Nephron progenitor cell (in vitro differentiated cells): ENCODE measurements around the gene PRKG1.

Experiments used
- DNase-seq: peaks from one replicate; pipeline ENCODE4 v3.0.0; 2021
- H3K27ac Mint-ChIP-seq: 2 replicates; pipeline ENCODE4 v1.8.0; 2021; ENCODE audit warnings: mild to moderate bottlenecking, moderate library complexity, mixed read lengths
- H3K27me3 Mint-ChIP-seq: 2 replicates; pipeline ENCODE4 v1.8.0; 2021; ENCODE audit warnings: mild to moderate bottlenecking, low read depth, mixed read lengths; ENCODE audit not compliant: poor library complexity
- H3K36me3 Mint-ChIP-seq: 2 replicates; pipeline ENCODE4 v1.8.0; 2021; ENCODE audit warnings: low read depth, mixed read lengths
- H3K4me1 Mint-ChIP-seq: 2 replicates; pipeline ENCODE4 v1.8.0; 2021; ENCODE audit warnings: mixed read lengths
- H3K4me3 Mint-ChIP-seq: 2 replicates; pipeline ENCODE4 v1.8.0; 2021; ENCODE audit warnings: mild to moderate bottlenecking, moderate library complexity, mixed read lengths
- H3K9me3 Mint-ChIP-seq: 2 replicates; pipeline ENCODE4 v1.8.0; 2021; ENCODE audit warnings: mild to moderate bottlenecking, moderate library complexity, mixed read lengths
- TF ChIP-seq, protein P1 (sequence below): fragments of 200-600 bp; sonication (generic); IDR thresholded peaks from 2 replicates; pipeline ENCODE4 v1.5.0; 2021; ENCODE audit warnings: antibody characterized with exemption

Gene PRKG1

DNA sequence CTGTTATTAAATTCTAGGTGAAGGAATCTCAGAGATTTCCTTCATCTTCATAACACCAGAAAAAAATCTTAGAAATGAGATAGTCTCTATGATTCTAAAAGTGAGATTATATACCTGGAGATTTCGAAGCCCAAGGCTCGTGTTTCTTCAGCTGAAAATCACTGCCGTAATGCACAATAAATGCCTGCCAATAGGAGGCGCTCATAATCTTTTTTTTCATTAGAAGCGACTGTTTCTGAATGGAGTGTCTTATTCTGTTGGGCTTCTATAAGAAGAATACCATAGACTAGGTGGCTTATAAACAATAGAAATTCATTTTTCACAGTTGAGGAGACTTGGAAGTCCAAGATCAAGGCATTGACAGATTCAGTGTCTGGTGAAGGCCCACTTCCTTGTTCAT lies 294.7 kb downstream of the PRKG1 start:
- peaks cover 17% of the 10 kb centered on the region for H3K4me1 Mint-ChIP-seq
- no peaks in the 10 kb centered on the region for H3K9me3 Mint-ChIP-seq
- H3K27ac Mint-ChIP-seq, result no peak overlapping the region
- TF ChIP-seq, protein P1, sequence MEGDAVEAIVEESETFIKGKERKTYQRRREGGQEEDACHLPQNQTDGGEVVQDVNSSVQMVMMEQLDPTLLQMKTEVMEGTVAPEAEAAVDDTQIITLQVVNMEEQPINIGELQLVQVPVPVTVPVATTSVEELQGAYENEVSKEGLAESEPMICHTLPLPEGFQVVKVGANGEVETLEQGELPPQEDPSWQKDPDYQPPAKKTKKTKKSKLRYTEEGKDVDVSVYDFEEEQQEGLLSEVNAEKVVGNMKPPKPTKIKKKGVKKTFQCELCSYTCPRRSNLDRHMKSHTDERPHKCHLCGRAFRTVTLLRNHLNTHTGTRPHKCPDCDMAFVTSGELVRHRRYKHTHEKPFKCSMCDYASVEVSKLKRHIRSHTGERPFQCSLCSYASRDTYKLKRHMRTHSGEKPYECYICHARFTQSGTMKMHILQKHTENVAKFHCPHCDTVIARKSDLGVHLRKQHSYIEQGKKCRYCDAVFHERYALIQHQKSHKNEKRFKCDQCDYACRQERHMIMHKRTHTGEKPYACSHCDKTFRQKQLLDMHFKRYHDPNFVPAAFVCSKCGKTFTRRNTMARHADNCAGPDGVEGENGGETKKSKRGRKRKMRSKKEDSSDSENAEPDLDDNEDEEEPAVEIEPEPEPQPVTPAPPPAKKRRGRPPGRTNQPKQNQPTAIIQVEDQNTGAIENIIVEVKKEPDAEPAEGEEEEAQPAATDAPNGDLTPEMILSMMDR, result no peak
- no peaks in the 10 kb centered on the region for H3K36me3 Mint-ChIP-seq
- H3K4me3 Mint-ChIP-seq, result no peak overlapping the region
- H3K27me3 Mint-ChIP-seq, result no peaks in the 10 kb centered on the region
- no peak for DNase-seq

DNA sequence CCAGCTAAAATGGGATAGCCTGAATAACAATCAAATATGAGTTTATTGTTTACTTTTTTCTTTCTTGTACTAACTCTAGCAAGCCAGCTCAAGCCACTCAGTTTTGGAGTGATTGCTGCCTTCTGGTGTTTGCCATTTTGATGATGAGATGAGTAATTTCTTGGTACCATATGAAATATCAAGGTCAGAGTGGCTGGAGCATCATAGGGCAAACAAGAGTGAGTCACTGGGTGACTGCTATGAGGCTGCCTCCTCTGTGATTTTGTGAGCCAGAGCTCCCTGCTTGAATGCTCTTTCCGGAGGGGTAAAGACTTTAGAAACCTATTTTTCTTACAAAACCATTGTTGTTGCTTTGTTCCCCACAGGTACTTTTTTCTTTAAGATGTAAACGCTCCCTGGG lies 295.6 kb downstream of the PRKG1 start:
- Mint-ChIP-seq H3K4me1 (peaks cover 17% of the 10 kb centered on the region), H3K27me3 (no peaks in the 10 kb centered on the region), H3K36me3 (no peaks in the 10 kb centered on the region), H3K9me3 (no peaks in the 10 kb centered on the region), H3K27ac (no peak overlapping the region), H3K4me3 (no peak overlapping the region)
- DNase-seq, result no peak
- TF ChIP-seq, protein P1, result no peak

DNA sequence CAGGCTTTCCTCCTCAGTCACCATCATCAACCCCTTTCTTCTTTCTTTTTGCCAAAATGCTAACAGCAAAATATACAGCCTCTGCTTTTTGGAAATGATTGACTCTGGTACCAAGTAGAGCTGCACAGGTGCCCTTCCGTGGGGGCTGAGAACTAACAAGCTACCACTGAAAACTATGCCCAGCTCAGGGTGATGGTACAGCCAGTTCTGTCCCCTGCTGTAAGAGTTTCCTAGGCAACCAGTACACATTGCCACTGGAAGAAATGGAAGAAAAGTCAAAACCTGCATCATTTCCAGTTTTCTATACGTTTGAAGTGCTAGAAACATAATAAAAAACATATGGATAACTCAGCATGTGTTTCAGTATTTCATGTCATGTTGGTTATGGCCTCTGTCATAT lies 297.5 kb downstream of the PRKG1 start:
- DNase-seq, result no peak
- H3K9me3 Mint-ChIP-seq, result no peaks in the 10 kb centered on the region
- no peak overlapping the region for H3K4me3 Mint-ChIP-seq
- no peak overlapping the region for H3K27ac Mint-ChIP-seq
- TF ChIP-seq, protein P1, result no peak
- no peaks in the 10 kb centered on the region for H3K27me3 Mint-ChIP-seq
- H3K36me3 Mint-ChIP-seq, result no peaks in the 10 kb centered on the region
- H3K4me1 Mint-ChIP-seq, result peaks cover 14% of the 10 kb centered on the region

DNA sequence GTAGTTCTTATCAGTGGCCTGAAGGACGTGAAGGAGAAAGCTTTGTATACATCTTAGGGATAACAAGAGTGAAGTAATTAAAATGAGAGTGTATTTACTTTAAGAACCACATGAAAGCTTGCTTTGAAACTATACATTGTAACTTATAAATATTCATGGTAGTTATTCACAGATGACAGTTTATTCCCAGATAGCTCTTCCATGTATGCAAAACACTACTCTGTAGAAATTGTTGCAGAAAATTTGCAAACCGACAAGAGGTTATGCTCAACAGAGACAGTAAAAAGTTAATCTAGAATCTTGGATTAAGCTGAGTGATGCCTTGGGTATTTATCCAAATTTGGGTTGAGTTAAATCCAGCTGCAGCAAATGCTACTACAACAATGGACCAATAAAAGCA lies 301.5 kb downstream of the PRKG1 start:
- Mint-ChIP-seq H3K27me3 (no peaks in the 10 kb centered on the region), H3K4me1 (no peaks in the 10 kb centered on the region), H3K27ac (no peak overlapping the region), H3K4me3 (no peak overlapping the region), H3K9me3 (no peaks in the 10 kb centered on the region), H3K36me3 (no peaks in the 10 kb centered on the region)
- DNase-seq, result no peak
- TF ChIP-seq, protein P1, result no peak

DNA sequence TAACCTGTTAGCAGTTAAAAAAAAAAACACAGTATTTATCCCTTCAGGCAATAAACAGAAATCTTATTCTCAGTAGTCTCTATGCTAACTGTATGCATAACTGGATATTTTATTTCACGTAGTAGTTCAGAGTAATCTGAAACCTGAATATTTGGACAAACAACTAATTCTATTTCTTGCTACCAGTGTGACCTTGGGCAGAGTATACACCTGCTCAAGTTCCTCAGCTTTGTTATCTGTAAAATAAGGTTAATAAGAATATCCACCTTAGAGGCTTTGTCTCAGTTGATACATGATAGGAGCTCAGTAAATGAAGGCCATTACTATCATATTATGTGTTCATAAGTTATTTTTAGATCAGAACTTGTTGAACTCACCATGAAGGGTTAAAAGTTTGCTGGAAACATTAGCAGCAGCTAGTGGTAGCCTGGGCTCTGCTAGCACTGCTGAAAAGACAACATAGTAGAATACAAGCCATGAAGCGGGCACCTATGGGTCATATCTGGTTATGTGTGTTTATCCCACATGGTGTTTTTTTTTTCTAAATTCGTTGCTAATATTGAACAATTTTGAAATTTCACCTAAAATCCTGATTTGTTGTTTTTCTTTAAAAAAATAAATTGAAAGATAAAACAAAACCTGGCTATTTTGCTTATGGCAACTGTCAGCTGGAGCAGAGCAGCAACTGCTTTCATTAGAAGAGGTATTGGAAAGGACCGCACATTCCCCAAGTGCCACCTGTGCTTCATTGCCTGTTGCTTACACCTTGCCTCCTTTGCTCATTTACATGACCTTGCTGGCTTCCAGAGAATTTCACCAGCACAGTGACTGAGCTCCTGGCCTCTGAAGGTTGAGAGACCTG lies 303.0 kb downstream of the PRKG1 start:
- Mint-ChIP-seq H3K4me3 (no peak overlapping the region), H3K9me3 (no peaks in the 10 kb centered on the region), H3K36me3 (no peaks in the 10 kb centered on the region), H3K27me3 (no peaks in the 10 kb centered on the region), H3K4me1 (no peaks in the 10 kb centered on the region), H3K27ac (no peak overlapping the region)
- no peak for DNase-seq
- TF ChIP-seq, protein P1, result no peak
